ENCODE measurements around the gene SPHKAP.
"Not testable (repeated sequence)": the region's sequence is repeated elsewhere in the genome, so short reads cannot be mapped to it uniquely, and the experiment has no call there.

Gene SPHKAP

GRCh38 chr2:228079194-228079593, 102.3 kb downstream of the SPHKAP start:
- DNase-seq (ENCODE audit: insufficient read length, low spot score), result no peak
- no peak for FAIRE-seq
- TF ChIP-seq, protein P1, sequence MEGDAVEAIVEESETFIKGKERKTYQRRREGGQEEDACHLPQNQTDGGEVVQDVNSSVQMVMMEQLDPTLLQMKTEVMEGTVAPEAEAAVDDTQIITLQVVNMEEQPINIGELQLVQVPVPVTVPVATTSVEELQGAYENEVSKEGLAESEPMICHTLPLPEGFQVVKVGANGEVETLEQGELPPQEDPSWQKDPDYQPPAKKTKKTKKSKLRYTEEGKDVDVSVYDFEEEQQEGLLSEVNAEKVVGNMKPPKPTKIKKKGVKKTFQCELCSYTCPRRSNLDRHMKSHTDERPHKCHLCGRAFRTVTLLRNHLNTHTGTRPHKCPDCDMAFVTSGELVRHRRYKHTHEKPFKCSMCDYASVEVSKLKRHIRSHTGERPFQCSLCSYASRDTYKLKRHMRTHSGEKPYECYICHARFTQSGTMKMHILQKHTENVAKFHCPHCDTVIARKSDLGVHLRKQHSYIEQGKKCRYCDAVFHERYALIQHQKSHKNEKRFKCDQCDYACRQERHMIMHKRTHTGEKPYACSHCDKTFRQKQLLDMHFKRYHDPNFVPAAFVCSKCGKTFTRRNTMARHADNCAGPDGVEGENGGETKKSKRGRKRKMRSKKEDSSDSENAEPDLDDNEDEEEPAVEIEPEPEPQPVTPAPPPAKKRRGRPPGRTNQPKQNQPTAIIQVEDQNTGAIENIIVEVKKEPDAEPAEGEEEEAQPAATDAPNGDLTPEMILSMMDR (IDR thresholded peaks at IDR 0.05; ENCODE audit: insufficient read depth, missing control alignments), result no peak

- DNase-seq (ENCODE audit: insufficient read length, low spot score); FAIRE-seq: not testable (repeated sequence)
Observed at GRCh38 chr2:228076695-228077094, 104.8 kb downstream of the SPHKAP start.

DNA sequence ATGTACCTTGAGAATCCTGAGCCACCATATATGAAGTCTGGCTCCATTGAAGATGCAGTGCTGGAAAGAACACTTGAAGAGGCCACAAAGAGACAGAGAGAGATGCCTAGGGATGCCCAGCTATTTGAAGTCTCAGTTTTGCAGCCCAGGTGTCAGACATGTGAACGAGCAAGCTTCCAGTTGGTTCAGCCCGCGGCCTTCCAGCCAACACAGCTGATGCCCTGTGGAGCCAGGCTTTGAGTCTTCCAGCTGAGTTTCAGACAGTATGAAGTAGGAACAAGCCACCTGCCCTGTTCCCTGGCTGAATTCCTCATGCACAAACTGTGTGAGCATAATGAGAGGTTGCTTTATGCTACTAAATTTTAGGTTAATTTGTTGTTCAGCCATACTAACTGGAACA, 108.8 kb downstream of the SPHKAP start:
- TF ChIP-seq, protein P1 (IDR thresholded peaks at IDR 0.05; ENCODE audit: insufficient read depth, missing control alignments), result no peak
- FAIRE-seq, result no peak
- DNase-seq (ENCODE audit: insufficient read length, low spot score), result no peak

DNA sequence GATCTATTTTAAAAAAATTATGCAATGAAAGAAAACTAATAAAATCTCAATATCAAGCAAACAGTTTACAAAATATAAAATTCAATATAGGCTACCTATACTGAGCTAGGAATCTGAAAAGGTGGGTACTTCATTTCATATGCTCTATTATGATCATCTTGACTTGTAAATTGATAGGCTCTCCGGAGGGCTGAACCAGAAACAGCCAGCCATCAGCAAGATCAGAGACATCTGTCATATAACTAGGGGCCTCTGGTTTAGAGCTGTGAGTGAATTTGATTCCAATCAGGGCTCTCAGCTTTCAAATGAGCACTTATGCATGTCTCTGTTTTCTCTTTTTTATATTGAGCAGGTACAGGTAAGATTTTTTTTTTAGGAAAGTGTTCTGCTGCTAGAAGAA, 114.2 kb downstream of the SPHKAP start:
- no peak for DNase-seq (ENCODE audit: insufficient read length, low spot score)
- TF ChIP-seq, protein P1 (IDR thresholded peaks at IDR 0.05; ENCODE audit: insufficient read depth, missing control alignments), result no peak
- FAIRE-seq, result no peak

DNA sequence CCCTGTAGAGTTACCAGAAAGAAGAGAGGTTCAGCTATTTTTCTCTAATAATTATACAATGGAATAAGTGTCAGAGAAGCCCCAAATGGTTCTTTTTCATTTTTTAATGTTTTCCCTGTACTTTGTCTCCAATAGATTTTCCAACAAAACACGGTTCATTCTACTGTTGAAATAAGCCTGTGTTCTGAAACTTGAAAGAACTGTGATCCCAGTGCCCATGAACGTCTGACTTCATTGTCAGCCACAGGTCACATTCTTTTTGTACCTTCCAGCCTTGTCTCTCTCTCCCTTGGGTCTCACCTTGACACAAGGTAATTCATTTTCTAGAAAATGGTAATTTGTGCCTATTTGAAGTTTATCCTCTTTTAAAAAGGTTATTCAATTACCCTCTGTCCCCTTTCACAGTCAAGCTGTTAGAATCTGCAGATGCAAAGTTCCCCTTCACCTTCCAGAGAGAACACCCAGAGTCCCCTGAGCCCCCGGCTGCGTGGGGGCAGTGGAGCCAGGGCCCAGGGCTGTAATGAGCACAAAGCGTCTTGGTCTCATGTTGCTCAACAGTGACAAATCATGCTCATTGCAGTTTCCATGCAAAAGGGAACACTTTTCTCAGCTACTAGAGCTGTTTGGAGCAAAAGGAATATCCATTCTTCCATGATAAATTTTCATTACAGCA, 115.2 kb downstream of the SPHKAP start:
- FAIRE-seq, result no peak
- DNase-seq (ENCODE audit: insufficient read length, low spot score), result no peak
- TF ChIP-seq, protein P1 (IDR thresholded peaks at IDR 0.05; ENCODE audit: insufficient read depth, missing control alignments), result no peak

DNA sequence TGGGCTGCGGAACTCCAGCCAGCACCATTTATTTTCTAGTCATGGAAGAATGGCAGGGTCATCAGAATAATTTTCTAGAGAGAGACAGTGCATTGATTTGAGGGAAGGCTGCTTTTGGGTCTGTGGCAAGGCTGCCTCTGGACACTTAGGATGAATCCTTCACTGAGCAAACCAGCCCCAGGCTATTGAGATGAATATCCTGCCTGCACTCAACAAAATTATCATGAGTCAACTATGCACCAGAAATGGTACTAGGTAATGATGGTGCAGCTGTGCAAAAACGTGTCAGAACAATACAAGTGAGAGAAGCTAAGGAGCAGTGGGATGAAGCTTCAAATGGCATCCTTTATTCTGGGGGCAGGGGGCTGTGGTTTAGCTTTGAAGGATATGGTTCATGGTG, 115.8 kb downstream of the SPHKAP start:
- no peak for DNase-seq (ENCODE audit: insufficient read length, low spot score)
- no peak for FAIRE-seq
- TF ChIP-seq, protein P1 (IDR thresholded peaks at IDR 0.05; ENCODE audit: insufficient read depth, missing control alignments), result no peak

DNA sequence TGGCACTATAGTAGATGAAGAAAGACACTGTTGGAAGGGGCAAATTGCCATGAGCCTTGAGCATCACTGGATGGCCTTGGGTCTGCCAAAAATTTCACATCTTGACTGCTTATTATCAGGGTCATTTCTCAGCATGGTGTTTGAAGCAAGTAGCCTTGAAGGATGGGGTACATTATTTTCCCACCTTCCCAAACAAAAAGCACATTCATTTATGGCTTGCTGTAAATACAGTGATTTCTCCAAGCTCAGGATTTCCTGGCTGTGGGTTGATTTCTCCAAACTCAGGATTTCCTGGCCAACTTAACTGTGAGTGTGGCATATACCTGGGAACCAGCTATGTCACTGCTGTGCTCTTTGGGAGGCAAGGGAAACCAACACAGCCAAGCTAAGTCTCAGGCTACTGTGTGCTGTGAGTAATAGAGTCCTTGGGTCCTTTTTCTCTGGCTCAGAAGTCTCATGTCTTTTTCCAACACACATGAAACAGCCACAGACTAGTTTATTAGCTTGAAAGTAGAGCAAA, 116.6 kb downstream of the SPHKAP start:
- DNase-seq (ENCODE audit: insufficient read length, low spot score) (no peak), FAIRE-seq (no peak)
- TF ChIP-seq, protein P1 (IDR thresholded peaks at IDR 0.05; ENCODE audit: insufficient read depth, missing control alignments), result no peak
